Measurements from ENCODE around the gene ADORA1.

DNA sequence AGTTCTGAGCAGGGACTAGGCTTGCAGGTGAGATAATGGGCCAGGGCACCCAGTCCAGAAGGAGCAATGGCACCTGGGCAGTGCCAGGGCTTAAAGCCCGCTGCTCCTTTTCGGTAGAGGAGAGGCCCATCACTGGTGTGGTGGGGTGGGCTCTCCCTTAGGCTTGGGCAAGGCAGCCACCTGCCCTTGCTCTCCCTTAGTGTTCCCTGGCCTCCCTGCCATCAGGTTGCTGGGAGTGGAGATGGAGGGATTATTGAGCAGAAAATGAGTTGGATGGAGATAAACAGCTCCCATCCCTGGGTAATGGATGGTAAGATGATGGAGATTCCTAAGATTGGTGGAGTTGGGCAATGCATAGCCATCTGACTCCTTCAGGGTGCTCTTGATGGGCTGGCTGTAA lies 49.6 kb upstream of the ADORA1 start:
- TF ChIP-seq, protein P1, sequence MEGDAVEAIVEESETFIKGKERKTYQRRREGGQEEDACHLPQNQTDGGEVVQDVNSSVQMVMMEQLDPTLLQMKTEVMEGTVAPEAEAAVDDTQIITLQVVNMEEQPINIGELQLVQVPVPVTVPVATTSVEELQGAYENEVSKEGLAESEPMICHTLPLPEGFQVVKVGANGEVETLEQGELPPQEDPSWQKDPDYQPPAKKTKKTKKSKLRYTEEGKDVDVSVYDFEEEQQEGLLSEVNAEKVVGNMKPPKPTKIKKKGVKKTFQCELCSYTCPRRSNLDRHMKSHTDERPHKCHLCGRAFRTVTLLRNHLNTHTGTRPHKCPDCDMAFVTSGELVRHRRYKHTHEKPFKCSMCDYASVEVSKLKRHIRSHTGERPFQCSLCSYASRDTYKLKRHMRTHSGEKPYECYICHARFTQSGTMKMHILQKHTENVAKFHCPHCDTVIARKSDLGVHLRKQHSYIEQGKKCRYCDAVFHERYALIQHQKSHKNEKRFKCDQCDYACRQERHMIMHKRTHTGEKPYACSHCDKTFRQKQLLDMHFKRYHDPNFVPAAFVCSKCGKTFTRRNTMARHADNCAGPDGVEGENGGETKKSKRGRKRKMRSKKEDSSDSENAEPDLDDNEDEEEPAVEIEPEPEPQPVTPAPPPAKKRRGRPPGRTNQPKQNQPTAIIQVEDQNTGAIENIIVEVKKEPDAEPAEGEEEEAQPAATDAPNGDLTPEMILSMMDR (IDR thresholded peaks at IDR 0.05): no peak
- no peak for TF ChIP-seq POLR2A (IDR thresholded peaks at IDR 0.05)

Data from thyroid gland (tissue), 4 donors.